ENCODE results near the gene TDRD3.

GRCh38 chr13:60425332-60425731 lies 28.3 kb downstream of the TDRD3 start:
- TF ChIP-seq, protein P1, sequence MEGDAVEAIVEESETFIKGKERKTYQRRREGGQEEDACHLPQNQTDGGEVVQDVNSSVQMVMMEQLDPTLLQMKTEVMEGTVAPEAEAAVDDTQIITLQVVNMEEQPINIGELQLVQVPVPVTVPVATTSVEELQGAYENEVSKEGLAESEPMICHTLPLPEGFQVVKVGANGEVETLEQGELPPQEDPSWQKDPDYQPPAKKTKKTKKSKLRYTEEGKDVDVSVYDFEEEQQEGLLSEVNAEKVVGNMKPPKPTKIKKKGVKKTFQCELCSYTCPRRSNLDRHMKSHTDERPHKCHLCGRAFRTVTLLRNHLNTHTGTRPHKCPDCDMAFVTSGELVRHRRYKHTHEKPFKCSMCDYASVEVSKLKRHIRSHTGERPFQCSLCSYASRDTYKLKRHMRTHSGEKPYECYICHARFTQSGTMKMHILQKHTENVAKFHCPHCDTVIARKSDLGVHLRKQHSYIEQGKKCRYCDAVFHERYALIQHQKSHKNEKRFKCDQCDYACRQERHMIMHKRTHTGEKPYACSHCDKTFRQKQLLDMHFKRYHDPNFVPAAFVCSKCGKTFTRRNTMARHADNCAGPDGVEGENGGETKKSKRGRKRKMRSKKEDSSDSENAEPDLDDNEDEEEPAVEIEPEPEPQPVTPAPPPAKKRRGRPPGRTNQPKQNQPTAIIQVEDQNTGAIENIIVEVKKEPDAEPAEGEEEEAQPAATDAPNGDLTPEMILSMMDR (IDR thresholded peaks at IDR 0.05) = no peak
- TF ChIP-seq POLR2AphosphoS5 (IDR thresholded peaks at IDR 0.05) = no peak

Measured in breast epithelium (tissue), 3 donors.